HEK293 (cell line): Measurements from ENCODE around the gene NPAS2.

Source experiments
- CTCF ChIA-PET: fragments of 350-600 bp; formaldehyde crosslinking; extraction: SDS; loops from one replicate; lab custom pipeline; 2021; ENCODE audit warnings: antibody characterized with exemption; lab: Yijun Ruan, JAX
- POLR2A ChIA-PET: fragments of 300-600 bp; formaldehyde crosslinking; extraction: SDS; loops from one replicate; lab custom pipeline; 2020; ENCODE audit warnings: antibody characterized with exemption, inconsistent platforms; lab: Yijun Ruan, JAX
- H3K27ac ChIP-seq: fragments of 200-500 bp; sonication (Bioruptor generic); 2 replicates; pipeline ENCODE4 v1.5.1; 2014; ENCODE audit warnings: low read depth, low read length, control low read depth, inconsistent platforms; ENCODE audit errors: extremely low read depth
- H3K36me3 ChIP-seq, 2 experiments: fragments of 200-500 bp in 1 of 2; sonication (Bioruptor generic) in 1 of 2; 1 replicate in 1 of 2; 2 replicates in 1 of 2; pipeline ENCODE4 v1.5.1; 2014 to 2017; ENCODE audit warnings: inconsistent platforms in 2 of 2, low read length in 2 of 2; ENCODE audit not compliant: control insufficient read depth in 2 of 2, insufficient read depth in 1 of 2
- H3K4me1 ChIP-seq: fragments of 200-500 bp; sonication (Bioruptor generic); 2 replicates; pipeline ENCODE4 v1.5.1; 2014; ENCODE audit warnings: mild to moderate bottlenecking, low read length, inconsistent platforms; ENCODE audit not compliant: control insufficient read depth, insufficient read depth
- H3K4me3 ChIP-seq: 2 replicates; pipeline ENCODE4 v1.5.1; 2011; ENCODE audit warnings: low read depth, mild to moderate bottlenecking, control low read depth, low read length, moderate library complexity
- H3K9me3 ChIP-seq: fragments of 200-500 bp; sonication (Bioruptor generic); 2 replicates; pipeline ENCODE4 v1.5.1; 2014; ENCODE audit warnings: low read depth, low read length, inconsistent platforms; ENCODE audit not compliant: control insufficient read depth, insufficient read depth
- EGR2 ChIP-seq: fragments of 450-650 bp; formaldehyde crosslinking; IDR thresholded peaks from 2 replicates; pipeline ENCODE4 v1.5.1; 2016; ENCODE audit warnings: low read depth, missing biosample characterization, missing genetic modification characterization
- MEIS1 ChIP-seq: sonication (generic); formaldehyde crosslinking; IDR thresholded peaks from 2 replicates; pipeline ENCODE4 v1.8.1; 2022; ENCODE audit warnings: missing genetic modification reagents, mild to moderate bottlenecking, borderline replicate concordance
- PRDM6 ChIP-seq: fragments of 450-650 bp; formaldehyde crosslinking; IDR thresholded peaks from 2 replicates; pipeline ENCODE4 v1.5.1; 2017; ENCODE audit warnings: missing biosample characterization, missing genetic modification characterization
- REST ChIP-seq: fragments of 450-650 bp; formaldehyde crosslinking; IDR thresholded peaks from 2 replicates; pipeline ENCODE4 v1.5.1; 2016; ENCODE audit warnings: missing biosample characterization, missing genetic modification characterization
- YY1 ChIP-seq: fragments of 450-650 bp; formaldehyde crosslinking; IDR thresholded peaks from 2 replicates; pipeline ENCODE4 v1.5.1; 2018; ENCODE audit warnings: missing biosample characterization, missing genetic modification characterization
- ZBTB7A ChIP-seq: fragments of 450-650 bp; formaldehyde crosslinking; IDR thresholded peaks from 2 replicates; pipeline ENCODE4 v1.5.1; 2016; ENCODE audit warnings: low read depth, missing biosample characterization, missing genetic modification characterization
- ZFP69B ChIP-seq: fragments of 450-650 bp; formaldehyde crosslinking; IDR thresholded peaks from 2 replicates; pipeline ENCODE4 v1.5.1; 2016; ENCODE audit warnings: missing biosample characterization, missing genetic modification characterization
- ZNF114 ChIP-seq: fragments of 450-650 bp; formaldehyde crosslinking; IDR thresholded peaks from 2 replicates; pipeline ENCODE4 v1.5.0; 2017; ENCODE audit warnings: missing biosample characterization, missing genetic modification characterization
- ZNF174 ChIP-seq: fragments of 450-650 bp; formaldehyde crosslinking; IDR thresholded peaks from 2 replicates; pipeline ENCODE4 v1.5.0; 2017; ENCODE audit warnings: missing biosample characterization, mild to moderate bottlenecking, missing genetic modification characterization
- ZNF248 ChIP-seq: fragments of 450-650 bp; formaldehyde crosslinking; IDR thresholded peaks from 2 replicates; pipeline ENCODE4 v1.5.1; 2017; ENCODE audit warnings: missing biosample characterization, missing genetic modification characterization
- ZNF280D ChIP-seq: fragments of 450-650 bp; formaldehyde crosslinking; IDR thresholded peaks from 2 replicates; pipeline ENCODE4 v1.5.1; 2016; ENCODE audit warnings: missing biosample characterization, missing genetic modification characterization
- ZNF423 ChIP-seq: fragments of 450-650 bp; formaldehyde crosslinking; IDR thresholded peaks from 2 replicates; pipeline ENCODE4 v1.5.1; 2016; ENCODE audit warnings: missing biosample characterization, missing genetic modification characterization
- ZNF48 ChIP-seq: fragments of 450-650 bp; formaldehyde crosslinking; IDR thresholded peaks from 2 replicates; pipeline ENCODE4 v1.5.1; 2016; ENCODE audit warnings: missing biosample characterization, missing genetic modification characterization
- ZNF488 ChIP-seq: fragments of 450-650 bp; formaldehyde crosslinking; IDR thresholded peaks from 2 replicates; pipeline ENCODE4 v1.5.1; 2016; ENCODE audit warnings: missing biosample characterization, missing genetic modification characterization
- ZNF555 ChIP-seq: fragments of 450-650 bp; formaldehyde crosslinking; conservative IDR thresholded peaks from 2 replicates; pipeline ENCODE4 v1.5.1; 2017; ENCODE audit warnings: missing biosample characterization, mild to moderate bottlenecking, missing genetic modification characterization, inconsistent platforms
- ZNF624 ChIP-seq: fragments of 450-650 bp; formaldehyde crosslinking; IDR thresholded peaks from 2 replicates; pipeline ENCODE4 v1.5.1; 2017; ENCODE audit warnings: missing biosample characterization, missing genetic modification characterization
- ZNF654 ChIP-seq: fragments of 450-650 bp; formaldehyde crosslinking; IDR thresholded peaks from 2 replicates; pipeline ENCODE4 v1.5.1; 2016; ENCODE audit warnings: low read depth, missing biosample characterization, missing genetic modification characterization
- ZNF776 ChIP-seq: fragments of 450-650 bp; formaldehyde crosslinking; IDR thresholded peaks from 2 replicates; pipeline ENCODE4 v1.5.0; 2017; ENCODE audit warnings: missing biosample characterization, missing genetic modification characterization, borderline replicate concordance
- ZSCAN4 ChIP-seq: fragments of 450-650 bp; formaldehyde crosslinking; IDR thresholded peaks from 2 replicates; pipeline ENCODE4 v1.5.1; 2017; ENCODE audit warnings: missing biosample characterization, missing genetic modification characterization
- ZXDB ChIP-seq: fragments of 450-650 bp; formaldehyde crosslinking; IDR thresholded peaks from 2 replicates; pipeline ENCODE4 v1.5.1; 2016; ENCODE audit warnings: missing biosample characterization, missing genetic modification characterization

The NPAS2 gene

GRCh38 chr2:100921685-100922161, 101.8 kb downstream of the NPAS2 start (continued):
- TF ChIP-seq REST (tag by site-specific recombination) (no peak), ZNF624 (tag by site-specific recombination) (no peak), ZNF174 (no peak), ZBTB7A (tag by site-specific recombination) (no peak), ZNF654 (no peak)

- Histone ChIP-seq H3K4me1 (no peaks in the 10 kb centered on the region), H3K36me3 (peaks cover 4 to 14% of the 10 kb centered on the region in 2 experiments; a peak in 1 of 3 replicates), H3K9me3 (no peaks in the 10 kb centered on the region), H3K27ac (no peak overlapping the region), H3K4me3 (no peak overlapping the region)
- TF ChIP-seq PRDM6 (tag by site-specific recombination) (no peak), ZNF114 (tag by site-specific recombination) (no peak), ZNF488 (no peak), ZNF555 (tag by site-specific recombination) (no peak), ZNF248 (tag by site-specific recombination) (no peak), ZNF280D (tag by site-specific recombination) (no peak), ZNF174 (no peak), ZNF423 (tag by site-specific recombination) (no peak), EGR2 (tag by site-specific recombination) (no peak), YY1 (tag by site-specific recombination) (no peak), ZXDB (no peak), ZNF776 (tag by site-specific recombination) (no peak), MEIS1 (no peak), ZSCAN4 (tag by site-specific recombination) (no peak), ZNF48 (tag by site-specific recombination) (no peak), ZFP69B (tag by site-specific recombination) (no peak), ZNF624 (tag by site-specific recombination) (no peak)
- POLR2A ChIA-PET = no interaction called here
- CTCF ChIA-PET = no interaction called here
These were observed 103.6 kb downstream of the NPAS2 start for GRCh38 chr2:100923461-100924060.
